Panc1 (cell line): Measurements from ENCODE around the gene CDADC1. TPM values are rescaled to one million over a fixed set of nuclear protein-coding genes. Genes with fewer than 3 reads are reported as not detected.

Source experiments
- ATAC-seq: fragments of 200-7000 bp; cut with Tn5 transposase; 2 replicates; pipeline ENCODE4 v1.9.1; 2020; ENCODE audit warnings: mild to moderate bottlenecking, moderate library complexity
- BruUV-seq: library from RNA; stranded (reverse); fragments of 400-500 nt; replicated peaks from 2 replicates; lab custom pipeline; 2021; lab: Mats Ljungman, UMichigan
- CTCF ChIA-PET: fragments of 300-600 bp; sonication (Branson Sonifier 250); formaldehyde crosslinking; loops from one replicate; lab custom pipeline; 2022; ENCODE audit warnings: antibody characterized with exemption; lab: Charles Lee
- POLR2A ChIA-PET: fragments of 300-600 bp; sonication (Branson Sonifier 250); formaldehyde crosslinking; loops from one replicate; lab custom pipeline; 2022; ENCODE audit warnings: antibody characterized with exemption; lab: Charles Lee
- DNase-seq: peaks from one replicate; pipeline ENCODE4 v3.0.0-alpha.2; 2010; ENCODE audit warnings: low read depth, low spot score
- H3K27ac ChIP-seq: 2 replicates; pipeline ENCODE4 v1.5.1; 2011; ENCODE audit warnings: mild to moderate bottlenecking, low read length, inconsistent platforms
- H3K27me3 ChIP-seq: fragments of 200-500 bp; sonication (Bioruptor generic); 2 replicates; pipeline ENCODE4 v1.6.0; 2014; ENCODE audit warnings: low read length, inconsistent platforms; ENCODE audit not compliant: control insufficient read depth, insufficient read depth
- H3K36me3 ChIP-seq: fragments of 200-500 bp; sonication (Bioruptor generic); 2 replicates; pipeline ENCODE4 v1.5.1; 2014; ENCODE audit warnings: inconsistent platforms, mild to moderate bottlenecking, low read length, moderate library complexity; ENCODE audit not compliant: control insufficient read depth, insufficient read depth
- H3K4me1 ChIP-seq: 2 replicates; pipeline ENCODE4 v1.5.1; 2011; ENCODE audit warnings: inconsistent platforms, mild to moderate bottlenecking, low read length, moderate library complexity; ENCODE audit not compliant: control insufficient read depth, insufficient read depth
- H3K4me3 ChIP-seq, 2 experiments: 2 replicates each; pipeline ENCODE4 v1.5.1; 2011 to 2012; ENCODE audit warnings: low read depth in 2 of 2, low read length in 2 of 2, mild to moderate bottlenecking in 2 of 2, inconsistent platforms in 1 of 2, moderate library complexity in 1 of 2
- H3K9me3 ChIP-seq: fragments of 200-500 bp; sonication (Bioruptor generic); 2 replicates; pipeline ENCODE4 v1.5.1; 2014; ENCODE audit warnings: low read depth, mild to moderate bottlenecking, inconsistent platforms, low read length, moderate library complexity; ENCODE audit not compliant: control insufficient read depth, insufficient read depth
- POLR2AphosphoS5 ChIP-seq: IDR thresholded peaks from 2 replicates; pipeline ENCODE4 v1.6.1; 2012; ENCODE audit warnings: mild to moderate bottlenecking, low read depth, low read length, moderate library complexity
- SIN3A ChIP-seq: IDR thresholded peaks from 2 replicates; pipeline ENCODE4 v1.6.1; 2012; ENCODE audit warnings: low read depth, mild to moderate bottlenecking, low read length, moderate library complexity, borderline replicate concordance; ENCODE audit not compliant: insufficient read depth
- TCF7L2 ChIP-seq: IDR thresholded peaks from 2 replicates; pipeline ENCODE4 v1.6.1; 2011; ENCODE audit warnings: mild to moderate bottlenecking, low read depth, low read length, inconsistent platforms
- in situ Hi-C: cut with HindIII; loops from 2 replicates; pipeline ENCODE4 v1.10.0; 2016; ENCODE audit warnings: low sequenced_read_pairs, low pct_unique_long_range_greater_than_20kb
- intact Hi-C: fragments of 100-400 bp; cut with micrococcal nuclease; formaldehyde crosslinking; loops from one replicate; pipeline ENCODE4 v1.10.0; 2022; ENCODE audit not compliant: unreplicated experiment
- total RNA-seq: library from RNA; stranded (reverse); gene quantifications from one replicate; pipeline ENCODE4 v1.2.1, GENCODE V29; 2021; ENCODE audit not compliant: unreplicated experiment
- TF ChIP-seq, protein P1 (sequence below), 2 experiments: IDR thresholded peaks; 2 replicates each; pipeline ENCODE4 v1.6.1; 2011 to 2012; ENCODE audit warnings: low read depth in 2 of 2, control low read depth in 1 of 2, low read length in 1 of 2, mild to moderate bottlenecking in 1 of 2, moderate library complexity in 1 of 2; ENCODE audit not compliant: insufficient read depth in 1 of 2
- TF ChIP-seq, protein P2 (sequence below): fragments of 450-650 bp; IDR thresholded peaks from 2 replicates; pipeline ENCODE4 v1.5.1; 2017; ENCODE audit warnings: mild to moderate bottlenecking

The CDADC1 gene
- total RNA-seq, 1 experiment from 2014 or later, result 11.8 TPM

DNA sequence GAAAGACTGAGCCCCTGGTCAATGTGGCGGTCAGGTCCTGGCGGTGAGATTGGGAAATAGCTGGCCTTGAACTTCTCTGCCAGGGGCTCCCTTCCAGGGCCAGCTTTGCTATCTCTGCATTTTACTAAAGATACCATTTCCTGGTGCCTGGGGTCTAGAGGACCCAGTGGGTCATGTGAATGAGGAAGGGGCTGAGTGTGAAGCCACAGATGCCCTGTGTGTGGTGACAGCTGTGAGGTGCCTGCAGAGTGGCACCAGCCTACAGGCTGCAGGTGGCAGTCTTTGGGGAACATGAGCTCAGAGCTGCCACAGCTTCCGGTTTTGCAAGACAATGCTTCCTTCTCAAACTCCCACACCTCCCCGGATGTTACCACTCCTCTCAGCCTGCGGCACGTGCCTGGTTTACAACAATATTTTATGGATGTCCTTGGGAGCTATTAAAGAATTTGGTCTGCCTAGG lies 32.8 kb upstream of the CDADC1 start (continued):
- no peak for TF ChIP-seq TCF7L2

DNA sequence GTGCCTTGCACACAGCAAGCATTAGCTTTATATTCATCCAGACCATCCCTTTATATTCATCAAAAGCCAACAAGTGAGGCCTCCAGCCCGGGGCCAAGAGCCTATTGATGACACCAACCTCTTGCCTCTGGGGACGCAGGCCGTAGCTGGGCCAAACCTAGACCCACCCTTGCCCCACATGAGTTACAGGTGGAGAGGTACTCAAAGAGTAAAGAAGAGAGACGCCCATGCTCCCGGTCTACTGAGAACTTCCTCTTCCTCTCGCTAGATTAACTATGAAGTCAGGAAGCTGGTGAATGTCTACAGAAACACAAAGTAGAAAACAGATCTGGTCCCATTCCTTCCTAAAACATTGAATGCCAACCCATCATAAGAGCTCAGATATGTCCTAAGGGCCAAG lies 31.4 kb upstream of the CDADC1 start:
- in situ Hi-C loops (no loop called here), intact Hi-C loops (no loop called here)
- CTCF ChIA-PET, result no interaction called here
- H3K36me3 ChIP-seq, result no peaks in the 10 kb centered on the region
- BruUV-seq, result no TSS peak
- H3K27me3 ChIP-seq, result no peaks in the 10 kb centered on the region
- ATAC-seq, result no peak
- H3K4me1 ChIP-seq, result no peaks in the 10 kb centered on the region
- no peak overlapping the region for H3K4me3 ChIP-seq
- H3K9me3 ChIP-seq, result no peaks in the 10 kb centered on the region
- TF ChIP-seq, protein P1, sequence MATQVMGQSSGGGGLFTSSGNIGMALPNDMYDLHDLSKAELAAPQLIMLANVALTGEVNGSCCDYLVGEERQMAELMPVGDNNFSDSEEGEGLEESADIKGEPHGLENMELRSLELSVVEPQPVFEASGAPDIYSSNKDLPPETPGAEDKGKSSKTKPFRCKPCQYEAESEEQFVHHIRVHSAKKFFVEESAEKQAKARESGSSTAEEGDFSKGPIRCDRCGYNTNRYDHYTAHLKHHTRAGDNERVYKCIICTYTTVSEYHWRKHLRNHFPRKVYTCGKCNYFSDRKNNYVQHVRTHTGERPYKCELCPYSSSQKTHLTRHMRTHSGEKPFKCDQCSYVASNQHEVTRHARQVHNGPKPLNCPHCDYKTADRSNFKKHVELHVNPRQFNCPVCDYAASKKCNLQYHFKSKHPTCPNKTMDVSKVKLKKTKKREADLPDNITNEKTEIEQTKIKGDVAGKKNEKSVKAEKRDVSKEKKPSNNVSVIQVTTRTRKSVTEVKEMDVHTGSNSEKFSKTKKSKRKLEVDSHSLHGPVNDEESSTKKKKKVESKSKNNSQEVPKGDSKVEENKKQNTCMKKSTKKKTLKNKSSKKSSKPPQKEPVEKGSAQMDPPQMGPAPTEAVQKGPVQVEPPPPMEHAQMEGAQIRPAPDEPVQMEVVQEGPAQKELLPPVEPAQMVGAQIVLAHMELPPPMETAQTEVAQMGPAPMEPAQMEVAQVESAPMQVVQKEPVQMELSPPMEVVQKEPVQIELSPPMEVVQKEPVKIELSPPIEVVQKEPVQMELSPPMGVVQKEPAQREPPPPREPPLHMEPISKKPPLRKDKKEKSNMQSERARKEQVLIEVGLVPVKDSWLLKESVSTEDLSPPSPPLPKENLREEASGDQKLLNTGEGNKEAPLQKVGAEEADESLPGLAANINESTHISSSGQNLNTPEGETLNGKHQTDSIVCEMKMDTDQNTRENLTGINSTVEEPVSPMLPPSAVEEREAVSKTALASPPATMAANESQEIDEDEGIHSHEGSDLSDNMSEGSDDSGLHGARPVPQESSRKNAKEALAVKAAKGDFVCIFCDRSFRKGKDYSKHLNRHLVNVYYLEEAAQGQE (IDR thresholded peaks at IDR 0.05; ENCODE audit: insufficient read depth in 1 of 2, low read depth in 2 of 2, low read length in 1 of 2), result no peak
- H3K27ac ChIP-seq, result no peak overlapping the region
- DNase-seq, result no peak
- POLR2A ChIA-PET, result no interaction called here

DNA sequence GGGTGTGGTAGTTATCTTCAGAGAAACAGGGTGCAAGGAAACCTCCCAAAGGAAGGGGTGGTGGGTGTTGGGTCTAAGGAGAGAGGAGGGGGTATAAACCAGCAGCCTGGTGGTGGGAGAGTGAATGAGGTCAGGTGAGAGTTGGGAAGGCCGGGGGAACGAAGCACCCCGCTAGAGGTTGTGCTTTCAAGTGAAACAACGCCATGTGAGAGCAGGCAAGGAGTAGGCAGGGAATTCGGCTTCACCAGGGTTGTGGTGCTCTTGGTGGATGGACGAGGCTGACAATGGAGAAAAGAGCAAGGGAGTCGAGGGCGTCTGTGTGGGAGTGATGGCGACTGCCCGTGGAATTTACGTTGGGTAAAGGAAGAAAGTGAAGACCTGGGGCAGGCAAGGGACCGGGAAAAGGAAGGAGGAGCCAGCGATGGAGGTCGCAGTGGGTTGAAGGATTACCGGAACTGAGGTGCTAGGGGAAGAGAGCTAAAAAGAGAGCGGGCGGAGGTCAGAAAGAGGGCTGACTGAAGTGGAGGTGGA lies 29.7 kb upstream of the CDADC1 start:
- BruUV-seq, result no TSS peak
- Histone ChIP-seq H3K27me3 (no peaks in the 10 kb centered on the region), H3K4me1 (no peaks in the 10 kb centered on the region), H3K9me3 (no peaks in the 10 kb centered on the region), H3K4me3 (no peak overlapping the region), H3K36me3 (no peaks in the 10 kb centered on the region), H3K27ac (no peak overlapping the region)
- POLR2A ChIA-PET, result no interaction called here
- TF ChIP-seq, protein P1 (IDR thresholded peaks at IDR 0.05; ENCODE audit: insufficient read depth in 1 of 2, low read depth in 2 of 2, low read length in 1 of 2), result no peak
- TF ChIP-seq, protein P2, sequence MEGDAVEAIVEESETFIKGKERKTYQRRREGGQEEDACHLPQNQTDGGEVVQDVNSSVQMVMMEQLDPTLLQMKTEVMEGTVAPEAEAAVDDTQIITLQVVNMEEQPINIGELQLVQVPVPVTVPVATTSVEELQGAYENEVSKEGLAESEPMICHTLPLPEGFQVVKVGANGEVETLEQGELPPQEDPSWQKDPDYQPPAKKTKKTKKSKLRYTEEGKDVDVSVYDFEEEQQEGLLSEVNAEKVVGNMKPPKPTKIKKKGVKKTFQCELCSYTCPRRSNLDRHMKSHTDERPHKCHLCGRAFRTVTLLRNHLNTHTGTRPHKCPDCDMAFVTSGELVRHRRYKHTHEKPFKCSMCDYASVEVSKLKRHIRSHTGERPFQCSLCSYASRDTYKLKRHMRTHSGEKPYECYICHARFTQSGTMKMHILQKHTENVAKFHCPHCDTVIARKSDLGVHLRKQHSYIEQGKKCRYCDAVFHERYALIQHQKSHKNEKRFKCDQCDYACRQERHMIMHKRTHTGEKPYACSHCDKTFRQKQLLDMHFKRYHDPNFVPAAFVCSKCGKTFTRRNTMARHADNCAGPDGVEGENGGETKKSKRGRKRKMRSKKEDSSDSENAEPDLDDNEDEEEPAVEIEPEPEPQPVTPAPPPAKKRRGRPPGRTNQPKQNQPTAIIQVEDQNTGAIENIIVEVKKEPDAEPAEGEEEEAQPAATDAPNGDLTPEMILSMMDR, result no peak
- no peak for TF ChIP-seq SIN3A
- no peak for TF ChIP-seq POLR2AphosphoS5
- no peak for TF ChIP-seq TCF7L2
- intact Hi-C loops, result no loop called here
- DNase-seq (no peak), ATAC-seq (no peak)
- CTCF ChIA-PET, result no interaction called here
- in situ Hi-C loops, result no loop called here
